ENCODE measurements around the gene DNAJC5.

DNA sequence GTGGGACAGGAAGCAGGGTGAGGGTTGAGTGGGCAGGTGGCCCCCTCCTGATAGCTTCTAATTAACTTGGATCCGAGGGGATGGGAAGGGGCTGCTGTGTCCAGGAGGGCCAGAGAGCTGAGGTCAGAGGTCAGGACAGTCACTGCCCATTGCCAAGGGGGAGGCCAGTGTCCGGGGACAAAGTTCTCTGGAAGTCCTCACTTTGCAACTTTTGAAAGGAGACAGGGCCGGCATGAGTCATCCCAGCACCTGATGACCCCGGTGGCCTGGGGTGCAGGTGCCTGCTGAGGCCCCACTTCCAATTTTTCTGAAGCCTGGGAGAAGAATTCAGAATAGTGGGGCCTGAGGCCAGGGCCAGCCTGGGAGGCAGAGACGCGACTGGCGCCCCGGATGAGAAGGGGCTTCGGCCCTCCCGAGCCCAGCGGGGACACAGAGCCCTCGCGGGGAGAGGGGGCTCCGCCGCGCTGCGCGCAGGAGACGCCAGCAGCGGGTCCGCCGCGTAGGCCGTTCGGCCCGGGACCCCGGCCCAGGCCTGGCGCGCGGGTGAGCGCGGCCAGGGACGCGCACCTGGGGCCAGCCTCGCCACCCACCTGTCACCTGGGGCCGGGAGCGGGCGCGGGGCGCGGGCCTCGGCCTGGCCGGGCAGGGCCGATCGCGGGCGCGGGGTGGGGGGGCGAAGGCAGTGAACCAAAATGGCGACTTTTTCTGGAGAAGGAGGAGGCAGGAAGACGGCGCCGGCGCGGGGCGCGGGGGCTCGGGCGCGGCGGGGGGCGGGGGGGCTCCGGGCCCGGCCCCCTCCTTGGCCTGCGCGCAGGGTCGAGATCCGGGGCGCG, 74.2 kb downstream of the DNAJC5 start:
- TF ChIP-seq, protein P1, sequence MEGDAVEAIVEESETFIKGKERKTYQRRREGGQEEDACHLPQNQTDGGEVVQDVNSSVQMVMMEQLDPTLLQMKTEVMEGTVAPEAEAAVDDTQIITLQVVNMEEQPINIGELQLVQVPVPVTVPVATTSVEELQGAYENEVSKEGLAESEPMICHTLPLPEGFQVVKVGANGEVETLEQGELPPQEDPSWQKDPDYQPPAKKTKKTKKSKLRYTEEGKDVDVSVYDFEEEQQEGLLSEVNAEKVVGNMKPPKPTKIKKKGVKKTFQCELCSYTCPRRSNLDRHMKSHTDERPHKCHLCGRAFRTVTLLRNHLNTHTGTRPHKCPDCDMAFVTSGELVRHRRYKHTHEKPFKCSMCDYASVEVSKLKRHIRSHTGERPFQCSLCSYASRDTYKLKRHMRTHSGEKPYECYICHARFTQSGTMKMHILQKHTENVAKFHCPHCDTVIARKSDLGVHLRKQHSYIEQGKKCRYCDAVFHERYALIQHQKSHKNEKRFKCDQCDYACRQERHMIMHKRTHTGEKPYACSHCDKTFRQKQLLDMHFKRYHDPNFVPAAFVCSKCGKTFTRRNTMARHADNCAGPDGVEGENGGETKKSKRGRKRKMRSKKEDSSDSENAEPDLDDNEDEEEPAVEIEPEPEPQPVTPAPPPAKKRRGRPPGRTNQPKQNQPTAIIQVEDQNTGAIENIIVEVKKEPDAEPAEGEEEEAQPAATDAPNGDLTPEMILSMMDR (conservative IDR thresholded peaks at IDR 0.05; ENCODE audit: low read length), result no peak
- no peak for TF ChIP-seq EZH2phosphoT487 (IDR thresholded peaks at IDR 0.05; ENCODE audit: borderline replicate concordance, low read depth, low read length)

Measured in OCI-LY7 (cell line).